Right atrium auricular region (tissue), 2 donors: ENCODE data around the gene MSH5. TPM values are rescaled to one million over a fixed set of nuclear protein-coding genes. Genes with fewer than 3 reads are reported as not detected.
A peak's percentile ranks its signal among the peaks of the same experiment; 100 is the strongest.

ENCODE experiments used
- DNase-seq: peaks from one replicate; pipeline ENCODE4 v3.0.0-alpha.2; 2019; ENCODE audit warnings: low spot score
- H3K27ac ChIP-seq, 2 donors: fragments of 200-600 bp; sonication (generic); 1 replicate in 1 of 2; 2 replicates in 1 of 2; pipeline ENCODE4 v1.5.1; 2016 to 2019
- H3K27me3 ChIP-seq, 2 donors: fragments of 200-600 bp; sonication (generic); one replicate each; pipeline versions ENCODE4 v1.5.1 to v1.6.0; 2017 to 2019
- H3K36me3 ChIP-seq: fragments of 200-600 bp; sonication (generic); one replicate; pipeline ENCODE4 v1.5.1; 2016
- H3K4me1 ChIP-seq, 2 donors: fragments of 200-600 bp; sonication (generic); one replicate each; pipeline versions ENCODE4 v1.5.1 to v1.6.0; 2017 to 2019
- H3K4me3 ChIP-seq, 2 donors: fragments of 200-600 bp; sonication (generic); 1 replicate in 1 of 2; 2 replicates in 1 of 2; pipeline ENCODE4 v1.5.1; 2017 to 2019; ENCODE audit warnings: mild to moderate bottlenecking in 1 of 2, moderate library complexity in 1 of 2
- H3K9me3 ChIP-seq, 2 donors: fragments of 200-600 bp; sonication (generic); one replicate each; pipeline ENCODE4 v1.5.1; 2019
- CTCF ChIP-seq, 2 donors: fragments of 200-600 bp; sonication (generic); IDR thresholded peaks; one replicate each; pipeline ENCODE4 v1.5.1; 2019; ENCODE audit warnings: antibody characterized with exemption in 2 of 2
- total RNA-seq, 2 donors: library from RNA; depleted of rRNA; stranded (reverse); fragments of >200 nt; gene quantifications; one replicate each; pipeline ENCODE4 v1.1.0, GENCODE V29; 2016

The MSH5 gene
- total RNA-seq, 2 donors from 2014 or later = 0.37 to 0.98 TPM

GRCh38 chr6:31770860-31771259 is 31.1 kb downstream of the MSH5 start:
- H3K9me3 ChIP-seq = no peaks in the 10 kb centered on the region
- no peak overlapping the region for H3K27ac ChIP-seq
- no peaks in the 10 kb centered on the region for H3K36me3 ChIP-seq
- no peak for DNase-seq
- H3K4me1 ChIP-seq = peaks cover 0 to 3% of the 10 kb centered on the region in 2 donors
- H3K4me3 ChIP-seq = no peak overlapping the region
- H3K27me3 ChIP-seq = no peaks in the 10 kb centered on the region
- TF ChIP-seq CTCF (IDR thresholded peaks at IDR 0.05) = no peak

- no peak for TF ChIP-seq CTCF (IDR thresholded peaks at IDR 0.05)
- DNase-seq = no peak
- H3K9me3 ChIP-seq = no peaks in the 10 kb centered on the region
- H3K36me3 ChIP-seq = no peaks in the 10 kb centered on the region
- H3K27me3 ChIP-seq = no peaks in the 10 kb centered on the region
- peaks cover 0 to 9% of the 10 kb centered on the region in 2 donors for H3K4me1 ChIP-seq
- no peak overlapping the region for H3K4me3 ChIP-seq
- no peak overlapping the region for H3K27ac ChIP-seq
Observed at GRCh38 chr6:31771992-31772358, 32.2 kb downstream of the MSH5 start.

GRCh38 chr6:31775184-31775583 is 35.4 kb downstream of the MSH5 start:
- no peak for DNase-seq
- Histone ChIP-seq H3K27me3 (no peaks in the 10 kb centered on the region), H3K9me3 (no peaks in the 10 kb centered on the region), H3K36me3 (peaks cover 24% of the 10 kb centered on the region), H3K4me1 (peaks cover 0 to 17% of the 10 kb centered on the region in 2 donors), H3K4me3 (no peak overlapping the region), H3K27ac (no peak overlapping the region)
- TF ChIP-seq CTCF (IDR thresholded peaks at IDR 0.05) = no peak

- Histone ChIP-seq H3K9me3 (no peaks in the 10 kb centered on the region), H3K36me3 (peaks cover 31% of the 10 kb centered on the region), H3K4me3 (no peak overlapping the region), H3K27me3 (no peaks in the 10 kb centered on the region), H3K4me1 (peaks cover 0 to 17% of the 10 kb centered on the region in 2 donors), H3K27ac (peak overlapping the region; percentile 61 to 70)
- no peak for DNase-seq
- no peak for TF ChIP-seq CTCF (IDR thresholded peaks at IDR 0.05)
Observed at GRCh38 chr6:31775633-31776484, 36.1 kb downstream of the MSH5 start.

- Histone ChIP-seq H3K4me3 (peak overlapping the region in 1 of 2 donors; percentile 8), H3K27ac (peak overlapping the region; percentile 61 to 70), H3K4me1 (peaks cover 0 to 17% of the 10 kb centered on the region in 2 donors), H3K36me3 (peaks cover 38% of the 10 kb centered on the region), H3K27me3 (no peaks in the 10 kb centered on the region), H3K9me3 (no peaks in the 10 kb centered on the region)
- no peak for DNase-seq
- no peak for TF ChIP-seq CTCF (IDR thresholded peaks at IDR 0.05)
Observed at GRCh38 chr6:31776485-31776988, 36.7 kb downstream of the MSH5 start.
